Suprapubic skin (tissue), 3 donors: ENCODE measurements around the gene LHX6.

Experiments
- CTCF ChIP-seq, 2 donors: fragments of 200-600 bp in 1 of 2; fragments of 450-650 bp in 1 of 2; sonication (generic) in 1 of 2; IDR thresholded peaks; one replicate each; pipeline ENCODE4 v1.5.1; 2016 to 2019; ENCODE audit warnings: antibody characterized with exemption in 2 of 2, mild to moderate bottlenecking in 1 of 2, moderate library complexity in 1 of 2
- POLR2A ChIP-seq, 2 donors: fragments of 450-650 bp; IDR thresholded peaks; one replicate each; pipeline ENCODE4 v1.6.1; 2017; ENCODE audit warnings: antibody characterized with exemption in 2 of 2, mild to moderate bottlenecking in 2 of 2, moderate library complexity in 2 of 2

GRCh38 chr9:122239722-122240121, 11.0 kb upstream of the LHX6 start:
- TF ChIP-seq POLR2A (IDR thresholded peaks at IDR 0.05) (no peak), CTCF (IDR thresholded peaks at IDR 0.05) (no peak)
